HepG2 (cell line): ENCODE measurements around the gene PUM1. TPM values are rescaled to one million over a fixed set of nuclear protein-coding genes. Genes with fewer than 3 reads are reported as not detected.

Experiments
- ATF7-NPFF ChIP-seq: sonication (generic); formaldehyde crosslinking; IDR thresholded peaks from 2 replicates; pipeline ENCODE4 v1.8.1; 2023; ENCODE audit warnings: mild to moderate bottlenecking, low read depth, missing genetic modification reagents, moderate library complexity
- HIVEP1 ChIP-seq: sonication (generic); formaldehyde crosslinking; IDR thresholded peaks from 2 replicates; pipeline ENCODE4 v1.4.0; 2020; ENCODE audit warnings: mild to moderate bottlenecking, missing genetic modification reagents
- HMGA1 ChIP-seq: sonication (generic); formaldehyde crosslinking; conservative IDR thresholded peaks from 2 replicates; pipeline ENCODE4 v1.4.0; 2020; ENCODE audit warnings: missing genetic modification reagents
- KLF15 ChIP-seq: sonication (generic); formaldehyde crosslinking; IDR thresholded peaks from 2 replicates; pipeline ENCODE4 v1.8.1; 2023; ENCODE audit warnings: borderline replicate concordance, mild to moderate bottlenecking, inconsistent platforms, missing genetic modification reagents, mixed read lengths
- NR3C1 ChIP-seq: sonication (generic); formaldehyde crosslinking; IDR thresholded peaks from 2 replicates; pipeline ENCODE4 v1.4.0; 2020; ENCODE audit warnings: missing genetic modification reagents
- POLR2AphosphoS5 ChIP-seq: IDR thresholded peaks from 2 replicates; pipeline ENCODE4 v1.6.1; 2012; ENCODE audit warnings: low read depth, low read length
- PRPF4 ChIP-seq: fragments of 200-400 bp; formaldehyde crosslinking; IDR thresholded peaks from 2 replicates; pipeline ENCODE4 v1.6.1; 2016; ENCODE audit warnings: low read length, low read depth; ENCODE audit not compliant: poor library complexity, severe bottlenecking
- TARDBP ChIP-seq: sonication (generic); formaldehyde crosslinking; IDR thresholded peaks from 2 replicates; pipeline ENCODE4 v1.8.0; 2022; ENCODE audit warnings: mild to moderate bottlenecking, missing genetic modification reagents
- TCF7 ChIP-seq: sonication (generic); IDR thresholded peaks from 2 replicates; pipeline ENCODE4 v1.6.1; 2016; ENCODE audit warnings: antibody characterized with exemption, low read depth
- TCF7L2 ChIP-seq: IDR thresholded peaks from 2 replicates; pipeline ENCODE4 v1.6.1; 2011; ENCODE audit warnings: mild to moderate bottlenecking, low read depth, low read length, moderate library complexity
- TSC22D2 ChIP-seq: sonication (generic); formaldehyde crosslinking; IDR thresholded peaks from 2 replicates; pipeline ENCODE4 v1.5.1; 2020; ENCODE audit warnings: missing genetic modification reagents, mild to moderate bottlenecking, borderline replicate concordance
- ZFP41 ChIP-seq: sonication (generic); formaldehyde crosslinking; IDR thresholded peaks from 2 replicates; pipeline ENCODE4 v1.4.0; 2020; ENCODE audit warnings: mild to moderate bottlenecking, missing genetic modification reagents, borderline replicate concordance
- ZNF124 ChIP-seq: sonication (generic); formaldehyde crosslinking; IDR thresholded peaks from 2 replicates; pipeline ENCODE4 v1.4.0; 2020; ENCODE audit warnings: missing genetic modification reagents
- ZNF256 ChIP-seq: sonication (generic); formaldehyde crosslinking; conservative IDR thresholded peaks from 2 replicates; pipeline ENCODE4 v1.4.0; 2020; ENCODE audit warnings: missing genetic modification reagents
- ZNF615 ChIP-seq: sonication (generic); formaldehyde crosslinking; IDR thresholded peaks from 2 replicates; pipeline ENCODE4 v1.5.0; 2020; ENCODE audit warnings: mild to moderate bottlenecking, missing genetic modification reagents, borderline replicate concordance
- ZNF776 ChIP-seq: sonication (generic); formaldehyde crosslinking; IDR thresholded peaks from 2 replicates; pipeline ENCODE4 v1.4.0; 2020; ENCODE audit warnings: mild to moderate bottlenecking, missing genetic modification reagents
- polyA plus RNA-seq, 8 experiments: library from polyadenylated mRNA; depleted of rRNA in 3 of 8; stranded (reverse) in 7 of 8; unstranded in 1 of 8; fragments of >200 nt; fragmentation: Illumina TruSeq in 4 of 8; extraction: Trizol in 4 of 8; gene quantifications; 2 replicates each; pipeline versions ENCODE4 v1.2.1 to v1.2.3, GENCODE V29; 2011 to 2016; ENCODE audit warnings: low read depth in 4 of 8, missing spikeins in 1 of 8, mixed read lengths in 1 of 8; ENCODE audit not compliant: insufficient read depth in 1 of 8
- total RNA-seq, 5 experiments: library from RNA; depleted of rRNA; stranded (reverse); fragments of >200 nt; fragmentation: Illumina TruSeq; extraction: Trizol; gene quantifications; 2 replicates each; pipeline ENCODE4 v1.2.3, GENCODE V29; 2016; ENCODE audit warnings: low read depth in 1 of 5
- TF ChIP-seq, protein P1 (sequence below): sonication (generic); formaldehyde crosslinking; IDR thresholded peaks from 2 replicates; pipeline ENCODE4 v1.8.1; 2023; ENCODE audit warnings: missing genetic modification reagents, mild to moderate bottlenecking, borderline replicate concordance
- TF ChIP-seq, protein P2 (sequence below): sonication (generic); formaldehyde crosslinking; IDR thresholded peaks from 2 replicates; pipeline ENCODE4 v1.8.0; 2022; ENCODE audit warnings: mild to moderate bottlenecking, missing genetic modification reagents
- TF ChIP-seq, protein P3 (sequence below): sonication (generic); formaldehyde crosslinking; IDR thresholded peaks from 2 replicates; pipeline ENCODE4 v1.5.1; 2020; ENCODE audit warnings: mild to moderate bottlenecking, missing genetic modification reagents, borderline replicate concordance
- TF ChIP-seq, protein P4 (sequence below): sonication (generic); formaldehyde crosslinking; IDR thresholded peaks from 2 replicates; pipeline ENCODE4 v1.8.0; 2022; ENCODE audit warnings: missing genetic modification reagents, mild to moderate bottlenecking, inconsistent platforms, borderline replicate concordance

PUM1 gene
- total and polyA plus RNA-seq, 2 of the 13 experiments (the other 11 are each of a cell fraction or from before 2014, with no cell fraction given) = 64.7 to 91.0 TPM

DNA sequence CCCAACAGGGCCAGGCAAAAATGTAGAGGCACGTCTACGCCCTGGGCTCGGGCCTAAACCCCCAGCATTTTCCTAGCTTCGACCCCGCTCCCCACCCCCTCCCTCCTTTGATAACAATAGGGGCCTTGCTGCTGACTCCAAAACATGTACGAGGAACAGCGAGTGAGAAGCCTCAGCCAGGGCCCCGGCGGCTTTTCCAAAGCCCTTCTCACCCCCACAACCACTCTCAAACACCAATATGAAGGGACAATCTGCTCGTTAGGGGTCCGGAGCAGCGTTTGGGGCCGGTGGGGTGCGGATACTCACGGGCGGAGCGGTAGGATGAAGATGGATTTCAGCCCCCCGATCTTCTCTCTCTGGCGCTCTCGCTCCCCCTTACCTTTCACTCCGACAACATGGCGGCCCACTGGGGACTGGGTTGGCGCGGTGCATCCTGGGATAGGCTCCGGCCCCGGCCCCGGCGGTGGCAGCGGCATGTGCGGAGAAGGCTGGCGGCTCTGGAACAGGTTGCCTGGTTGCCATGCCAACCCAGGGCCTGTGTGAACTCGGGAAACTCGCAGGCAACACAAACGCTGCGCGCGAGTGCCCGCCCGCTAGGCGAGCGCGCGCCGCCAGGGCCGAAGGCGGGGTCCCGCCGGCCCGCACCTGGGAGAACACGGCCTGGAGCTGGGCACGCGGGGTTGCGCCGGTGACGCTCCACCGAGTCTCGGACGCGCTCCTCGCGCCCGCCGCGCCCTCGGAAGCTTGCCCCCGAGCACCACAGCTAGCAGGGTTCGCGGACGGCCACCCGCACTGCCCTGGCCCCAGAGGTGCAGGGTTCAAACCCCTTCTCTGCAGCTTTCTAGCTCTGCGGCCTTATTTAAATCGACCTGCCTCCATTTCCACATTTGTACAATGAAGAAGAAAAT is at the start of gene PUM1 (continued):
- TF ChIP-seq PRPF4 (no peak), NR3C1 (no peak), HMGA1 (CRISPR knock-in tag) (no peak), KLF15 (0 out of 2 replicates have a peak, but pooled peaks have one; percentile 16), TSC22D2 (no peak), ZNF124 (CRISPR knock-in tag) (no peak), TARDBP (CRISPR knock-in tag) (peak; percentile 86), HIVEP1 (CRISPR knock-in tag) (no peak), TCF7L2 (no peak), POLR2AphosphoS5 (peak; percentile 85), TCF7 (no peak), ZNF256 (0 out of 2 replicates have a peak, but pooled peaks have one; percentile 12), ZNF615 (CRISPR knock-in tag) (no peak), ZFP41 (CRISPR knock-in tag) (peak; percentile 52; the same call in 1 of the 2 replicates), ZNF776 (CRISPR knock-in tag) (peak; percentile 68; the same call in 1 of the 2 replicates), ATF7-NPFF (CRISPR knock-in tag) (peak; percentile 73; the same call in 1 of the 2 replicates)
- TF ChIP-seq, protein P1, sequence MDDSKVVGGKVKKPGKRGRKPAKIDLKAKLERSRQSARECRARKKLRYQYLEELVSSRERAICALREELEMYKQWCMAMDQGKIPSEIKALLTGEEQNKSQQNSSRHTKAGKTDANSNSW (CRISPR knock-in tag) = peak; percentile 13; the same call in 1 of the 2 replicates
- TF ChIP-seq, protein P2, sequence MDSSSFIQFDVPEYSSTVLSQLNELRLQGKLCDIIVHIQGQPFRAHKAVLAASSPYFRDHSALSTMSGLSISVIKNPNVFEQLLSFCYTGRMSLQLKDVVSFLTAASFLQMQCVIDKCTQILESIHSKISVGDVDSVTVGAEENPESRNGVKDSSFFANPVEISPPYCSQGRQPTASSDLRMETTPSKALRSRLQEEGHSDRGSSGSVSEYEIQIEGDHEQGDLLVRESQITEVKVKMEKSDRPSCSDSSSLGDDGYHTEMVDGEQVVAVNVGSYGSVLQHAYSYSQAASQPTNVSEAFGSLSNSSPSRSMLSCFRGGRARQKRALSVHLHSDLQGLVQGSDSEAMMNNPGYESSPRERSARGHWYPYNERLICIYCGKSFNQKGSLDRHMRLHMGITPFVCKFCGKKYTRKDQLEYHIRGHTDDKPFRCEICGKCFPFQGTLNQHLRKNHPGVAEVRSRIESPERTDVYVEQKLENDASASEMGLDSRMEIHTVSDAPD (CRISPR knock-in tag) = peak; percentile 72; the same call in 1 of the 2 replicates
- TF ChIP-seq, protein P3, sequence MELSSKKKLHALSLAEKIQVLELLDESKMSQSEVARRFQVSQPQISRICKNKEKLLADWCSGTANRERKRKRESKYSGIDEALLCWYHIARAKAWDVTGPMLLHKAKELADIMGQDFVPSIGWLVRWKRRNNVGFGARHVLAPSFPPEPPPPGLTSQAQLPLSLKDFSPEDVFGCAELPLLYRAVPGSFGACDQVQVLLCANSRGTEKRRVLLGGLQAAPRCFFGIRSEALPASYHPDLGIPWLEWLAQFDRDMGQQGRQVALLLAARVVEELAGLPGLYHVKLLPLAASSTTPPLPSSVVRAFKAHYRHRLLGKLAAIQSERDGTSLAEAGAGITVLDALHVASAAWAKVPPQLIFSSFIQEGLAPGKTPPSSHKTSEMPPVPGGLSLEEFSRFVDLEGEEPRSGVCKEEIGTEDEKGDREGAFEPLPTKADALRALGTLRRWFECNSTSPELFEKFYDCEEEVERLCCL (CRISPR knock-in tag) = no peak
- TF ChIP-seq, protein P4, sequence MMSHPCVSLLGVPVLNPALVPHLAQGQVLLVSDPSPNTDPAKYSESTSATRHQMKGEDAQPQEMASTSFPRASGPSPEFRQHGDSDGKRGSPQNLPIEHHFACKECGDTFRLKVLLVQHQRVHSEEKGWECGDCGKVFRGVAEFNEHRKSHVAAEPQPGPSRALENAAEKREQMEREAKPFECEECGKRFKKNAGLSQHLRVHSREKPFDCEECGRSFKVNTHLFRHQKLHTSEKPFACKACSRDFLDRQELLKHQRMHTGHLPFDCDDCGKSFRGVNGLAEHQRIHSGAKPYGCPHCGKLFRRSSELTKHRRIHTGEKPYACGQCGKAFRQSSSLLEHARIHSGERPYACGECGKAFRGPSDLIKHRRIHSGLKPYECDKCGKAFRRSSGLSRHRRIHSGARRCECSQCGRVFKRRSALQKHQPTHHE (CRISPR knock-in tag) = no peak
